NCI-H2107 (cell line): ENCODE data around the gene KRTAP20-4.

Experiments
- DNase-seq: peaks from one replicate; lab custom pipeline; 2025; lab: John Stamatoyannopoulos, UW

KRTAP20-4 gene

GRCh38 chr21:30620522-30620921 lies at the start of gene KRTAP20-4:
Gene KRTAP20-4, plus strand, starts transcription at chr21:30620627.
- no peak for DNase-seq

- no peak for DNase-seq
These were observed 42.7 kb upstream of the KRTAP20-4 start for GRCh38 chr21:30577766-30578165.

DNA sequence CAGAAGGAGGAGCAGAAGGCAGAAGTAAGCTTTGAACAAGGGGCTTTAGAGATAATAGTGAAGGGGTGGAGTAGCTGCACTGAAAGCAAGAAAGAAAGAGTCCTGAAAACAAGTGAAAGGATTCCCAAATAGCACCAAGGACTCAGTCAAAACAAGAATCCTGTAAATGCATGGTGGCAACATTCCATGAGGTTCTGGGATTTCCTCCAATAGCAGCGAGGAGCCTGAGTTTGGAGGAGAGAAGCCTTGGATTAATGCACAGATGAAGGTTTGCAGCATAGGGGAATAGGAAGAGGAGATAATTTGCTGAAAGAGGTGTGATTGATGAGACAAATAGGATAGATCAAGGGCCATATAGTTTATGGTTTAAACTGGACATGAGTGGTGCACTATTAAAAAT lies 41.1 kb upstream of the KRTAP20-4 start:
- no peak for DNase-seq

DNA sequence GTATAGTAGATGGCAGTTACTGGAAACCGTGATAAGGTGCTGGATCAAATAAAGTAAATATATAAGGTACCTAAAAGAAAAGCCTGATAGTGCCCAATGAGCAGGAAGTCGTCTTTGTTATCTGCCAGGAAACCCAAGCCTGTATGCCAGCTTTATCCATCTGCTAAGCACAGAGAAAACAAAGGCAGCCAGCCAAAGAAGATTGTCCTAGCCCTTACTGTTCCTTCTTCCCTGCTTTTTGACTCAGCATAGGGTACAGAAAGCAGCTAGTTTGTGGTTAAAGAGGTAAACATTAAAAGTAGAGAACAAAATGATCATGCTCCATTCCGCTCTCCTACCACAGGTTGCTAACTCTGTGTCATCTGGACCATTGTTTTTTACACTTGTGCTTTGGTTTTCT lies 40.3 kb upstream of the KRTAP20-4 start:
- DNase-seq, result no peak

DNA sequence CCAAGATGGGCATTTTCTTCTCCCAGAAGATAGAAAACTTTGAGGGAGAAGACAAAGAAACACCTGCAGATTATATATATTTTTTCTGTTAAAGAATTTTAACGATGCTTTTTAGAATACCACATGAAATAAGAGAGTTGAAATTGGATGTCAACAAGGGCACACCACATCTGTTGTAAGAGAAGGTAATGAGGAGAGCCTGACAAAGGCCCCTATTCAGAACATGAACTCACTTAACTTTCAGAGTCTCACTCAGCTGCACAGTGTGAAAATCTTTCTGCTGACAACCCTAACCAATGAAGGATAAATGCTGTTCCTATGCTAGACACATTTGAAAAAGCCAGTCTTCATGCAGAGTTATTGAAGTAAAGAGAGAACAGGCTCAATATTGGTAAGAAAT lies 37.6 kb upstream of the KRTAP20-4 start:
- DNase-seq, result no peak

DNA sequence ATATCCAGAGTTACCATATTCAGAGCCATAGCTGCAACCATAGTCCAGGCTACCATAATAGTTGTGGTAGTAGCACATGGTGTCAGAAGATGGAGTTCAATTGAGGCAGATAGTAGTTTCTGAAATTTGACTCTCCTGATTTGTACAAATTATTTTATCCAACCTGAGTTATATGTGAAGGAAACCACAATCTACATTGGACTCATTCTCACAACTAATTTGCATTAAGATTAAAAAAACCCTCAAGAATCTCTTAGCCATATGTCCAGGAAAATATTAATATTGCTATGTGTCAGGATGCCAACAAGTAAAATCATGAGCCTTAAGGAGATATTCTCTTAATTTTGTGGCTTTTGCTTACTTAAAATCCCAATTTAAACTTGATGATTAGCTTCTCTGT lies 30.1 kb upstream of the KRTAP20-4 start, which contains the start of gene KRTAP22-2:
Gene KRTAP22-2, minus strand, starts transcription at position 101 of the 400 bp plus-strand sequence.
- DNase-seq, result no peak

GRCh38 chr21:30592140-30592539 lies 28.3 kb upstream of the KRTAP20-4 start, which contains the start of gene KRTAP6-3:
Gene KRTAP6-3, plus strand, starts transcription at chr21:30592440. Its CDS starts 6 bp downstream, at chr21:30592446.
- no peak for DNase-seq

DNA sequence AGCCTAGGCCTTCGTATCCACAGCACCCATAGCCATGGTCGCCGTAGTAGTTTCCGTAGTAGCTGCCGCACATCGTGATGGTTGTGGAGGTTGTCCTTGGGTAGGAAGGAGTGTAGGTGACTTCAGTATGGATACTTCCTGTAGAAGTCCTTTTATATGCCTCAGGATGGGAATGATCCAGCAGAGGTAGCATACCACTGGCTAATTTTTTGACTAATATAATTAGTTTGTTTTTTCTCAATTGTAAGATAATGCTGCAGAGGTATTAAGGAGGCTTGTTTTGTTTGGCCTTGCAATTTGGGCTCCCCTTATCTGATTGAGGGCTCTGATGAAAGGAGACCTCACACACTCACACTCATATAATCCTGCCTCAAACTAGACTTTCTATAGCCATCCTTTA lies 21.6 kb upstream of the KRTAP20-4 start, which contains the start of gene KRTAP6-2:
Gene KRTAP6-2, minus strand, starts transcription at position 101 of the 400 bp plus-strand sequence. Its CDS starts 28 bp downstream, at position 73.
- DNase-seq, result no peak

DNA sequence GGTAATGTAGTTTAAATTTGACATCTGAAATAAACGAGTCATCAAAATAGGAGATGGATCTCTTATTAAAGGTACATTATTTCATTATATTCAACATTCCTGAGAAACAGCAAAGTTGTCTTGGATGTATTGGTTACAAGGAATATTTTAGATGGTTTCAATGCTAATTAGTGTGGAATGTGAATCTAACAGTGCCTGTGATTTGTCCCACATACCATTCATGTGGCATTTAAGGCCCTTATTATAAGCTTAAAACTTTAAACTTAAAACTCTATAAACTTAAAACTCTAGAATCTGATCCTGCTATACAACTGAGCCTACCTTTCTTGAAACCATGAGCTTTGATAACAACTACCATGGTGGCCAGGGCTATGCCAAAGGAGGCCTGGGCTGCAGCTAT lies 19.6 kb upstream of the KRTAP20-4 start, which contains the start of gene KRTAP22-1:
Gene KRTAP22-1, plus strand, starts transcription at position 301 of the 400 bp plus-strand sequence.
- DNase-seq, result no peak

- DNase-seq, result no peak
These were observed 14.5 kb upstream of the KRTAP20-4 start for GRCh38 chr21:30605968-30606367.

GRCh38 chr21:30612132-30612531 lies 8.3 kb upstream of the KRTAP20-4 start:
- no peak for DNase-seq

GRCh38 chr21:30613836-30614235 lies 6.6 kb upstream of the KRTAP20-4 start, which contains the start of gene KRTAP6-1:
Gene KRTAP6-1, minus strand, starts transcription at chr21:30613930. Its CDS starts 26 bp downstream, at chr21:30613904.
- DNase-seq, result no peak

- DNase-seq, result no peak
These were observed 5.2 kb upstream of the KRTAP20-4 start for GRCh38 chr21:30615199-30615598.

DNA sequence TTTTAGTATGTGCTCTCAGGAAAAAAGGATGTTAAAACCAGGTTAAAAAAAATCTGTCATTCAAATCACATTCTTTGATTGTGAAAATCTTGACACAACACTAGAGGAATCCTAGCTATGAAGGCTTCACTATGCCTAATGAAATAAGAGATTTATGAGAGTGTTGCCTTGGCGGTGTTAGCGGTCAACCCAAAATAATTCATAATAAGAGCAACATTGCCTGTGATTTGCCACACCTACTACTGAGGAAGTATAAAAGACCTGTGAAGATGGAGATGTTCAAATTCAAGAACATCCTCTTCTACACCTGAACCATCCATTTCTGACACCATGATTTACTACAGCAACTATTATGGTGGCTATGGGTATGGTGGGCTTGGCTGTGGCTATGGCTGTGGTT lies 4.3 kb upstream of the KRTAP20-4 start, which contains the start of gene KRTAP20-1:
Gene KRTAP20-1, plus strand, starts transcription at position 301 of the 400 bp plus-strand sequence. Its CDS starts 30 bp downstream, at position 331.
- no peak for DNase-seq

DNA sequence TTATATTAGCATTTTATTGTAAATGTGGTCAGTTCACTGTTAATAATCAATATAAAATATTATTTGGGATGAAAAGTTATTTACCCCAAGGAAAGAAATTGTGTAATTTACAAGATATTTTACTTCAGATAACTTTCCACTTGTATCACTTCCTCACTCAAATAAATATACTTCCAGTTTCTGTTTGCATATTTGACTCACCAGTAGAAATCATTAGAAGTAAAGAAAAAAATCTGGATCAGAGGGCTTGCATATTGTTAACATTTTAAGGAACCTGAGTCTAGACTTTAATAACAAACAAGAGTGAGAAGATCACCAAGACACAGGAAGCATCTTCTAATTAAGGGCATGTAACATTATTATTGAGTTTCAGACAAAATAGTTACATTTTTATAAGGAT lies 347 bp upstream of the KRTAP20-4 start:
- no peak for DNase-seq

- DNase-seq, result no peak
These were observed 2.9 kb downstream of the KRTAP20-4 start for GRCh38 chr21:30623362-30623761.

- no peak for DNase-seq
These were observed 5.2 kb downstream of the KRTAP20-4 start for GRCh38 chr21:30625449-30626165.

GRCh38 chr21:30628109-30628508 lies 7.7 kb downstream of the KRTAP20-4 start:
- no peak for DNase-seq

- DNase-seq, result no peak
These were observed 8.8 kb downstream of the KRTAP20-4 start for GRCh38 chr21:30629200-30629599.

DNA sequence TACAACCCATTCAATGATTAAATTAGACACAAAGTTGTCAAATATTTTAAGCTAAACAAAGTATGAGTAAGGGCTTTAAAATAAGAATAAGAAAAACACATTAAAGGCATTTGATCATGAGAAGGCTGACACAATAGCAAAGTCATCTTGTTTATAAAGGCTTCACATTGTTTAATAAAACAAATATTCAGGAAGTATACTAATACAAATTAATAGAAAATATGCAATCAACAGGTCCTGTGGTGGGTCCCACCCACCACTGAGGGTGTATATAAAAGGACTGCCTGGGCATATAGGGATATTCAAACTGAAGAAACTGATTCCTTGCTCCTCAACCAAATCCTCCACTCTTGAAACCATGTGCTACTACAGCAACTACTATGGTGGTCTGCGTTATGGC lies 14.5 kb downstream of the KRTAP20-4 start, which contains the start of gene KRTAP20-2:
Gene KRTAP20-2, plus strand, starts transcription at position 301 of the 400 bp plus-strand sequence. Its CDS starts 58 bp downstream, at position 359.
- DNase-seq, result no peak

GRCh38 chr21:30638686-30639085 lies 18.3 kb downstream of the KRTAP20-4 start:
- no peak for DNase-seq

DNA sequence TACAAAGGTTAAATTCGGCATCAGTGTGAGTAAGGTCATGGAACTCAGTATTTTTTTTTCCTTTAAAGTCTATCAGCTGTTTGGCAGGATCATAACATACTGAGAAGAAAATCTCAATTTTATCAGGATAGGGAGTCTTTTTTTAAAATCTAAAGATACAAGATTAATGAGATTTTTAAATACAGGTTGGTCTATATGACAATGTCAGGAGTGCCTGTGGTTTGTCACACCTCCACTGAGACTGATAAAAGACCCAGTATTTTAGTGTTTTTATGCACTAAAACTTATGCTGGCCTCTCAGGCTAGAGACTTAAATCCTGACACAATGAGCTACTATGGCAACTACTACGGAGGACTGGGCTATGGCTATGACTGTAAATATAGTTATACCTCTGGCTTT lies 22.1 kb downstream of the KRTAP20-4 start, which contains the start of gene KRTAP20-3:
Gene KRTAP20-3, plus strand, starts transcription at position 301 of the 400 bp plus-strand sequence.
- DNase-seq, result no peak

DNA sequence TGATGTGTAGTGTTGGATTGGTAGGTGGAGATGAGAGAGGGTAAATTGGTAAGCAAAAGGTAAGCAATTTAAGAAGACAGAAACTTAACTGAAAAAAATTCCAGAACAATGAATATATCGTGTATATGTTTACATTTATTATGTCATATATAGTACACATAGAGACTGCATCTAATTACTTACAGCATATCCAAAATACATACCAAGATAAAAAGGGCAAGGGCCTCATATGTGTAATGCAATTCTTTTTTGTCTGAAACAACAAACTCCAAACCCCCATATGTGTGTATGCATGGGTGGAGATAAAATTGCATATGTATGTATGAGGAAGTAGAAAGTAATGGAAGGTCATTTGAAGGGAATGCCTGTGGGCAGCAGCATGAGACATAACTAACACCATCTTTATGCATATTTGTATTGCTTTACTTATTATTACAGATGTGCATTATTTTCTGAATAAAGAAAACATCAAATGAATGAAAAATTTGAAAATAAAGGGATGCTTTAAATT lies 26.5 kb downstream of the KRTAP20-4 start:
- DNase-seq, result no peak
